AG10803 (cell line): ENCODE data around the gene ENTHD1.

Experiments used
- DNase-seq: peaks from one replicate; pipeline ENCODE4 v3.0.0; 2010; ENCODE audit warnings: low read depth
- H3K4me3 ChIP-seq: 2 replicates; pipeline ENCODE4 v1.5.1; 2011; ENCODE audit warnings: mild to moderate bottlenecking, low read length, control low read depth
- CTCF ChIP-seq: conservative IDR thresholded peaks from 2 replicates; pipeline ENCODE4 v1.5.1; 2011; ENCODE audit warnings: mild to moderate bottlenecking, low read length, control low read depth, inconsistent platforms

Gene ENTHD1

DNA sequence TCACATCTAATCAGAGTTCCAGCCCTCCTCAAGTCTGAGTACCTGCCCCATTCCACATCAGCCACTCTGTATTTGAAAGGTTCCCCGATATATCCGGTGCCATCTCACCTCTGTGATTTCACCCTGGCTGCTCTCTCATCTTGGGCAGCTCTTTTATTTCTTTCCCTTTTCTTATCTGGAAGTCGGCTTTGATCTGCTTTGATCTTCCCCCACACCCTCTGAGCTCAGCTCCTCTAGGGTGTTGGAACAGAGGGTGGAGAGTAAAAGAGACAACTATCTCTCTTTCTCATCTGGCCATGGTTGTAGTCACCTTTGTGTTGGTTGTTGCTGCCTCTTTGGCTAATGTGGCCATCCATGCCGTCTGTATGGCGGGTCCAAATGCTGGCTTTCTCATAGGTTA, 108.3 kb downstream of the ENTHD1 start:
- no peak for DNase-seq
- H3K4me3 ChIP-seq = no peak overlapping the region
- no peak for TF ChIP-seq CTCF

GRCh38 chr22:39777716-39778454, 115.7 kb downstream of the ENTHD1 start:
- DNase-seq = no peak

GRCh38 chr22:39776295-39777009, 117.1 kb downstream of the ENTHD1 start:
- TF ChIP-seq CTCF = no peak
- no peak overlapping the region for H3K4me3 ChIP-seq
- no peak for DNase-seq

More at GRCh38 chr22:39777716-39778454, 115.7 kb downstream of the ENTHD1 start:
- no peak overlapping the region for H3K4me3 ChIP-seq
- no peak for TF ChIP-seq CTCF

DNA sequence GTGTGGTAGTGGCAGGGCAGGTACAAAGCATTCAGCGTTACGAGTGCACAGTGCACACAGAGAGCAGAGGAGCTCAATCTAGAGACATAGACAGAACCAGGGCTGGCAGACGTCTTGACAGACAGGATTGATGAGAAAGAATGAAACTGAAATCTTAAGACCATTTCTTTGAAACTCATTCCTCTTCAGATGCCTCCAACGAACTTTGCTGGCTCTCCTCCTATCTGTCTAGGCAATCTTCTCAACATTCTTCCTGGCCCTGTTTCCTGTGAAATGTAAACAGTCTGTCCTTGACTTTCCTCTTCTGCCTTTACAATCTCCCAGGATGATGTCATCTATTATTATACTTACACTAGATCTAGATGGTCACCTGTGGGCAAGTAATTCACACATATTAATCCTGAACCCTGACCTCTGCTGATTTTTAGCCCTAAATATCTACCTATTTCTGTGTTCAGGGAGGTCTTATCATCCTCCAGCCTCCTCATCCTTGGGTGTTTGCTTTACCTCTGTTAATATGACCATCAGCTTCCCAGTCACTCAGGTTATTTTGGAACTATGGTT, 119.5 kb downstream of the ENTHD1 start:
- no peak for DNase-seq

DNA sequence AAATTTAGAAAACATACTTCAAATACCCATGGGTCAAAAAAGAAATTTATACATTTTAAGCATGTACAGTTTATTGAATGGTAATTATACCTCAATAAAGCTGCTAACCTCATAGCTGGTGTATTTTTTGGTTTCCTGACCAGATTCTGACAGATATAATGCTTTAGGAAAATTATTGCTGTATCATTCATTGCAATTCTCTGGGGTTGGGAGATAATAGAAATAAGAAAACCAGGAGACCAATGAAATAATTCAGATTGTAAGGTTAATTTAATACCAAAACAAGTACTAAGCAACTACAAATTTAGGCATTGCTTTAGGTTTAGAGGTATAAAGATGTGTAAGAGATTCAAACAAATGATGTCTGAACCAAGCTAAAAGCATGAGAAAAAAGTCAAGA, 120.1 kb downstream of the ENTHD1 start:
- DNase-seq = no peak
- H3K4me3 ChIP-seq = no peak overlapping the region
- TF ChIP-seq CTCF = no peak

More for the DNA sequence above, 119.5 kb downstream of the ENTHD1 start:
- H3K4me3 ChIP-seq = no peak overlapping the region
- no peak for TF ChIP-seq CTCF

GRCh38 chr22:39771486-39771885, 122.1 kb downstream of the ENTHD1 start:
- H3K4me3 ChIP-seq = no peak overlapping the region
- no peak for DNase-seq
- no peak for TF ChIP-seq CTCF
